HG02938 (cell line): ENCODE measurements around the gene MRPL38.
"Not testable (repeated sequence)": the region's sequence is repeated elsewhere in the genome, so short reads cannot be mapped to it uniquely, and the experiment has no call there.

Source experiments
- ATAC-seq: cut with Tn5 transposase; IDR thresholded peaks from one replicate; pipeline ENCODE4 v1.9.1; 2021; ENCODE audit warnings: mild to moderate bottlenecking, moderate library complexity; ENCODE audit not compliant: unreplicated experiment

MRPL38 gene

DNA sequence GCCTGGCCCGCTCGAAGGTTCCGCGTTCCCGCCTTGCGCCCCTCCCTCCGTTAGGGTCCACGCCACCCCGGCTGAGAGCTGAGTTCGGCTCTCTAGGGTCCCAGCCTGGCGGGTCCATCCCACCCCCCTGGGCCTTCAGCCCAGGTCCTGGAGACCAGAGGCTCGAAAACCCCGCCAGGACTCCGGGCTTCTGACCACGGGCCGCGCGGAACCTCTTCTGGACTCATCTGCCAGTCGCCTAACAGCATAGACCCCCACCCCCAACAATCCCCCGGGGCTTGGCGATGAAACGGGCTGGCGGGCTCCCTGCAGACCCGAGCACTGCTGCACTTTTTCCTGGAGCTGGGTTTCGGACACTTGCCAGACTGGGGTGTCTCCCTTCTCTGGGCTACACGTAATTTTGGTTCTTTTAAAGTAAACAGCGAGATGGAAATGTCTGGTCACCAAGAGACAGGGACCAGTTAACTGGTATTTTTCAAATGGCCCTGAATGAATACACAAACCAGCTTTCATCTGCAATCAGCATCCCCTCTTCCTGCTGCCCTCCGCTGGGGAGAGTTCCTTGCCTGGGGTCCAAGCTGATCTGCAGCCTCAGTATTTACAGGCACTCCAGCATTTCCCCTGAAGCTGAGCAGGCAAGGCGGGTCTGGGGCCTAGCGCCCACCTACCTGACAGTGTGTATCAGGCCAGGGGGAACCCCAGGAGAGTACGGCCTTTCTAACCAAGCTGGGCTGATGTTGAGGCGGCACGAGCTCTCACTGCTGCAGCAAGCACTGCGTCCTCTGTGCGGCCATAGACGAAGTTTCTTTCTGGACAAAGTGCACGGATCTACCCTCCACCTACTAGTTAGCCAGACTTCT lies 7.3 kb downstream of the MRPL38 start:
- ATAC-seq = no peak

GRCh38 chr17:75896415-75897159 lies 8.1 kb downstream of the MRPL38 start, which contains the start of gene TRIM65:
TRIM65 (minus strand) TSS chr17:75896951; CDS start chr17:75896937, 14 bp downstream.
- peak; percentile 54 for ATAC-seq

GRCh38 chr17:75895370-75896155 lies 9.1 kb downstream of the MRPL38 start:
- no peak for ATAC-seq

- ATAC-seq = no peak
These were observed 10.5 kb downstream of the MRPL38 start for GRCh38 chr17:75894049-75894733.

- no peak for ATAC-seq
These were observed 11.2 kb downstream of the MRPL38 start for GRCh38 chr17:75893305-75894048.

- no peak for ATAC-seq
These were observed 12.0 kb downstream of the MRPL38 start for GRCh38 chr17:75892556-75893224.

DNA sequence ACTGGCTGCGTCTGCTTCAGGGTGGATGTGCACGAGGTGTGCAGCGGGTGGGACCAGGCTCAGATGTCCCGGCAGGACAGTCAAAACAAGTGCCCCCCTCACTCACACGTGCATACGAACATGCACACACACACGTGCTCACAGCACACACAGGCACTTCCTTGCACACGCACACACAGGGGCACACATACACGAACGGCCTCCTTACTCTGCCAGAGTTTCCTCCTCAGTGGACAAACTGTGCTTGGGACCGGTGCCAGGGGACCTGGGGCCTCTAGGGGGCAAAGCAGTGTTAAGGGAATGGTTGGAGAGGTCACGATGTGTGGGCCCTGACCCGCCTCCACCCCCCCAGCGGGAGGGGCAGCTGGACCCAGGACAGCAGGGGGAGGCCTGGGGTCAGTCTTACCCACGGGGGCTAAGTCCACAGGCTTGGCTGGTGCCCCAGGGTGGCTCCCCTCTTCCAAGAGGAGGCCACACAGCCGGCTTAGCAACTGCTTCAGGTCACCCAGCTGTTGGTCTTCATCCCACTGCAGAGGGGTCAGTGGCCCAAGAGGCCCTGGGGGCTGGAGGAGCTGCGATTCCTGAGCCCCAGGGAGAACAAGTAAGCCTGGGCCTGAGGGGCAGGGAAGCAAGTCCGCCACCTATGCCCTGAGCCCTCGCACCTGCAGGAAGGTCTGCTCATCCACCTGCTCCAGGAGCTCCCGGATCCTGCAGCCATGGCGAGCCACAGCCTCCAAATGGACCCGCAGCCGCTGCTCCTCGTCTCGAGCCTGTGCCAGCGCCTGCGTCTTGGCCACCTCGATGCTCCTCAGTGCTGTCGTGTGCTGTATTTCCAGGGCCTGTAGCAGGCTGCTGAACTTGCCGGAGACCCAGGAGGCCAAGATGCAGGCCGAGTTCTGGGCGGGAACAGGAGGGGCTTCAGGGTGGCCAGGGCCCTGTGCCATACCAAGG lies 12.8 kb downstream of the MRPL38 start:
- ATAC-seq = no peak

GRCh38 chr17:75891022-75891604 lies 13.6 kb downstream of the MRPL38 start:
- no peak for ATAC-seq

DNA sequence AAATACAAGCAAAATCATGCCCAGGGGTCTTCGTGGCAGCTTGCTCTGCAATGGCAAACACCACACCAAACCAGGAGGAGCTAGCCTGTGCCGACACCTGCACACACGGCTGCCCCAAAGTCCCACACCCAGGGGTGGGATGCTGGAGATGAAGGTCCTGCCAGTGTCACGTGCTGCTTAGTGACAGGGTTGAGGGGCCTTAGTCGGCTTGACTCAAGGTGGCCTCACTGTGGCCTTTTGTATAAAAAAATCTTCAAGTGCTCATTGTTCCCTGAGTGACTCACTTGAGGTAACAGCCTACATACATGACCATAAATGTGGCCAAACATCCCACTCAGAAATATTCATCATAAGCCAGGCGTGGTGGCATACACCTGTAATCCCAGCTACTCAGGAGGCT lies 15.2 kb downstream of the MRPL38 start:
- no peak for ATAC-seq

- ATAC-seq = no peak
These were observed 16.2 kb downstream of the MRPL38 start for GRCh38 chr17:75888484-75888883.

GRCh38 chr17:75885860-75886259 lies 18.8 kb downstream of the MRPL38 start:
- ATAC-seq = not testable (repeated sequence)

DNA sequence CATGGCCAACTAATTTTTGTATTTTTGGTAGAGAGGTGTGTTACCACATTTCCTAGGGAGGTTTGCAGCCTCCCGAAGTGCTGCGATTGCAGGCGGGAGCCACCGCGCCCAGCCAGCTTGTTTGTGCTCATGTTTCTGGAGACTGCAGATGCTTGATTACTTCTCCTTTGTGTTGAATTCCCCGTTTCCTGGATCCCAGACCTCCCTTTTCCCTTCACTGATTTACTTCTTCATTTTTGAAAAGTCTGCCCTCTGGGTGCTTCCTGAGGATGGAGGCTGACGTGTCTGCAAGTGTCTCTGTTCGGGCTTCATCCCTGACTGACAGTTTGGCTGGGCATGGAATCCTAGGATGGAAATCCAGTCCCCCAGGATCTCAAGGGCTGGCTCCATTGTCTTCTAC lies 19.3 kb downstream of the MRPL38 start:
- ATAC-seq = no peak

DNA sequence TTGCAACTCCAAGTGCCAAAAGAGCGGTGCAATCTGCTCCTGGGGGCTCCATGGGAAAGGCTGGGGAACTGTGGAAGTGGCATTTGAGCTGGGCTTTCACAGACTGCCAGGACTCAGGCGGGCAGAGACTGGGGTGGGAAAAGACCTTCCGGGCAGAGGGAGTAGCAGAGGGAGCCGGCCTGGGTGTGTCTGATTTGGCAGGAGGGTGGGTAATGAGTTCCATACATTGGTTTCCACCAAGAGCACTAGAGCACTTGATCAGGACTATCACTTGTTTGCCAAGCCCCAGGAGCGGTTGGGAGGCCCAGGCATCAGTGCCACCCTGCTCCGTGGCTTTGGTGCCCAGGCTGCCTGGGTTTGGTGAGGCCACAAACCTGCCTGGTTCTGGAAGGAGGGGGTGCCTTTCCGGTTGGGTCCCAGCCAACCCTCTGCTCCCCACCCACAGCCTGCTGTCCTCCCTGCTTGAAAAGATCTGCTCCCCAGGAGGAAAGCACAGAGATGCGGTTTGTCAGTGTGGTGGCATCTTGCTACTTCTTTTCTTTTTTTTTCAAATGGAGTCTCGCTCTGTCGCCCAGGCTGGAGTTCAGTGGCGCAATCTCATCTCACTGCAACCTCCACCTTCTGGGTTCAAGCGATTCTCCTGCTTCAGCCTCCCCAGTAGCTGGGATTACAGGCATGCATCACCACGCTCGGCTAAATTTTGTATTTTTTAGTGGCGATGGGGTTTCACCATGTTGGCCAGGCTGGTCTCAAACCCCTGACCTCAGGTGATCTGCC lies 22.8 kb downstream of the MRPL38 start:
- no peak for ATAC-seq

DNA sequence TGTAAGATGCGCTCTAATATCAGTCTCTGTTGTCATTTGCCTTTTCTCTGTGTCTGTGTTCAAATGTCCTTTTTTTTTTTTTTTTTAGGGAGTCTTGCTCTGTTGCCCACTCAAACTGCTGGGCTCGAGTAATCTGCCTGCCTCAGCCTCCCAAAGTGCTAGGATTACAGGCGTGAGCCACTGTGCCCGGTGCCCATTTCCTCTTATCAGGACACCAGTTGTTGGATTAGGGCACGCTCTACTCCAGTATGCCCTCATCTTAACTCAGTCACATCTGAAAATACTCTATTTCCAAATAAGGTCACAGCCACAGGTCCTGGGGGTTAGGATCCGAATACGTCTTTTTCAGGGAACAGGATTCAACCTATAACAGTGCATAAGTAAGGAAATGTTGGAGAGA lies 24.4 kb downstream of the MRPL38 start:
- no peak for ATAC-seq

GRCh38 chr17:75878174-75878998 lies 26.3 kb downstream of the MRPL38 start, which contains the start of gene TRIM47:
TRIM47 (minus strand) TSS chr17:75878581; CDS start chr17:75878548, 33 bp downstream.
- ATAC-seq = no peak

DNA sequence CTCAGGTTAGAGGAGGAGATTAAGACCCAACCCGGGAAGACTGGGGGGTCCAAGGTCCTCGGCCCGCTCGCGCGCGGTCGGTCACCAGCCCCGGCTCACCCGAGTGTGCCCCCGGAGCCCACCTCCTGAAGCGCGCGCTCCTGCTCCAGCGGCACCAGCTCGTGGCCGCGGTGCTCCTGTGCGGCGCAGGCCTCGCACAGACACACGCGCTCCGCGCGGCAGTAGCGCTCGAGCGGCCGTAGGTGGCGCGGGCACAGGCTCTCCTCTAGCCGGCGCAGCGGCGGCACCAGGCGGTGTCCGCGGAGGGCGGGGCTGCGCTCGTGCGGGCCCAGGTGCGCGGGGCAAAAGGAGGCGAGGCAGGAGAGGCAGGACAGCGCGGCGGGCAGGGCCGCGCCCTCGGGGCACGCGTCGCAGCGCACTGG lies 26.9 kb downstream of the MRPL38 start:
- ATAC-seq = no peak
